Measurements from ENCODE around the gene DPP6.

DNA sequence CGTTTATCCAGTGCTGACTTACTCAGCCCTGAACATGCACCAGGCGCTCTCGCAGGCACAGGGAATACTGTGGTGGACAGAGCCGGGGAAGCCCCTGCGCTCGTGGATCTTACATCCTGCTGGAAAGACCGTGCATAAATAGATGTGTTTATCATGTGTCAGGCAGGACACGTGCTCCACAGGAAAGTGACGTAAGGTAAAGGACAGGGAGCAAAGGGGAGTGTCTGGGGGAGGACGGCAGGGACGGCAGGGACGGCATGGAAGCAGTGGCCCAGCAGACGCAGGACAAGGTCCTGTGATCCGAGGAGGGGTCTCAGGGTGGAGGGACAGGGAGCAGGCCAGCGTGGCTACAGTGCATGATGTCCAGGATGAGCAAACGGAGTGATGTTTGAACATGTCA, 540.2 kb downstream of the DPP6 start:
- no peak for TF ChIP-seq POLR2A (IDR thresholded peaks at IDR 0.05)
- TF ChIP-seq, protein P1, sequence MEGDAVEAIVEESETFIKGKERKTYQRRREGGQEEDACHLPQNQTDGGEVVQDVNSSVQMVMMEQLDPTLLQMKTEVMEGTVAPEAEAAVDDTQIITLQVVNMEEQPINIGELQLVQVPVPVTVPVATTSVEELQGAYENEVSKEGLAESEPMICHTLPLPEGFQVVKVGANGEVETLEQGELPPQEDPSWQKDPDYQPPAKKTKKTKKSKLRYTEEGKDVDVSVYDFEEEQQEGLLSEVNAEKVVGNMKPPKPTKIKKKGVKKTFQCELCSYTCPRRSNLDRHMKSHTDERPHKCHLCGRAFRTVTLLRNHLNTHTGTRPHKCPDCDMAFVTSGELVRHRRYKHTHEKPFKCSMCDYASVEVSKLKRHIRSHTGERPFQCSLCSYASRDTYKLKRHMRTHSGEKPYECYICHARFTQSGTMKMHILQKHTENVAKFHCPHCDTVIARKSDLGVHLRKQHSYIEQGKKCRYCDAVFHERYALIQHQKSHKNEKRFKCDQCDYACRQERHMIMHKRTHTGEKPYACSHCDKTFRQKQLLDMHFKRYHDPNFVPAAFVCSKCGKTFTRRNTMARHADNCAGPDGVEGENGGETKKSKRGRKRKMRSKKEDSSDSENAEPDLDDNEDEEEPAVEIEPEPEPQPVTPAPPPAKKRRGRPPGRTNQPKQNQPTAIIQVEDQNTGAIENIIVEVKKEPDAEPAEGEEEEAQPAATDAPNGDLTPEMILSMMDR (IDR thresholded peaks at IDR 0.05): no peak
- no peak for TF ChIP-seq POLR2AphosphoS5 (IDR thresholded peaks at IDR 0.05)
